HG02852 (cell line): ENCODE data around the gene JOSD2.
"Not testable (repeated sequence)": the region's sequence is repeated elsewhere in the genome, so short reads cannot be mapped to it uniquely, and the experiment has no call there.

Experiments
- ATAC-seq: cut with Tn5 transposase; IDR thresholded peaks from one replicate; pipeline ENCODE4 v1.9.1; 2021; ENCODE audit warnings: mild to moderate bottlenecking, moderate library complexity; ENCODE audit not compliant: unreplicated experiment

Gene JOSD2

GRCh38 chr19:50547385-50548190, 36.6 kb upstream of the JOSD2 start:
- no peak for ATAC-seq

GRCh38 chr19:50546527-50547221, 35.7 kb upstream of the JOSD2 start:
- no peak for ATAC-seq

GRCh38 chr19:50542943-50543342, 32.0 kb upstream of the JOSD2 start:
- no peak for ATAC-seq

- ATAC-seq, result no peak
Observed at GRCh38 chr19:50537769-50538230, 26.8 kb upstream of the JOSD2 start.

- no peak for ATAC-seq
Observed at GRCh38 chr19:50537306-50537685, 26.3 kb upstream of the JOSD2 start.

- ATAC-seq, result no peak
Observed at GRCh38 chr19:50536662-50537305, 25.8 kb upstream of the JOSD2 start.

- ATAC-seq, result no peak
Observed at GRCh38 chr19:50535672-50536187, 24.7 kb upstream of the JOSD2 start.

- no peak for ATAC-seq
Observed at GRCh38 chr19:50534478-50534877, 23.5 kb upstream of the JOSD2 start.

GRCh38 chr19:50532952-50533351, 22.0 kb upstream of the JOSD2 start:
- ATAC-seq, result no peak

- ATAC-seq, result no peak
Observed at GRCh38 chr19:50531171-50531612, 20.2 kb upstream of the JOSD2 start.

- ATAC-seq, result not testable (repeated sequence)
Observed at GRCh38 chr19:50528052-50528451, 17.1 kb upstream of the JOSD2 start.

- ATAC-seq, result no peak
Observed at GRCh38 chr19:50522881-50523280, 11.9 kb upstream of the JOSD2 start.

GRCh38 chr19:50520822-50521465, 10.0 kb upstream of the JOSD2 start:
- ATAC-seq, result no peak

GRCh38 chr19:50519006-50519575, 8.1 kb upstream of the JOSD2 start:
- ATAC-seq, result no peak

GRCh38 chr19:50518091-50519005, 7.4 kb upstream of the JOSD2 start:
- ATAC-seq, result no peak

- no peak for ATAC-seq
Observed at GRCh38 chr19:50517704-50518075, 6.7 kb upstream of the JOSD2 start.

- ATAC-seq, result no peak
Observed at GRCh38 chr19:50516964-50517703, 6.1 kb upstream of the JOSD2 start.

GRCh38 chr19:50516456-50516855, 5.5 kb upstream of the JOSD2 start:
- no peak for ATAC-seq

GRCh38 chr19:50515168-50515561, 4.2 kb upstream of the JOSD2 start:
- ATAC-seq, result no peak
